ENCODE results near the gene C10orf71.

Gene C10orf71

DNA sequence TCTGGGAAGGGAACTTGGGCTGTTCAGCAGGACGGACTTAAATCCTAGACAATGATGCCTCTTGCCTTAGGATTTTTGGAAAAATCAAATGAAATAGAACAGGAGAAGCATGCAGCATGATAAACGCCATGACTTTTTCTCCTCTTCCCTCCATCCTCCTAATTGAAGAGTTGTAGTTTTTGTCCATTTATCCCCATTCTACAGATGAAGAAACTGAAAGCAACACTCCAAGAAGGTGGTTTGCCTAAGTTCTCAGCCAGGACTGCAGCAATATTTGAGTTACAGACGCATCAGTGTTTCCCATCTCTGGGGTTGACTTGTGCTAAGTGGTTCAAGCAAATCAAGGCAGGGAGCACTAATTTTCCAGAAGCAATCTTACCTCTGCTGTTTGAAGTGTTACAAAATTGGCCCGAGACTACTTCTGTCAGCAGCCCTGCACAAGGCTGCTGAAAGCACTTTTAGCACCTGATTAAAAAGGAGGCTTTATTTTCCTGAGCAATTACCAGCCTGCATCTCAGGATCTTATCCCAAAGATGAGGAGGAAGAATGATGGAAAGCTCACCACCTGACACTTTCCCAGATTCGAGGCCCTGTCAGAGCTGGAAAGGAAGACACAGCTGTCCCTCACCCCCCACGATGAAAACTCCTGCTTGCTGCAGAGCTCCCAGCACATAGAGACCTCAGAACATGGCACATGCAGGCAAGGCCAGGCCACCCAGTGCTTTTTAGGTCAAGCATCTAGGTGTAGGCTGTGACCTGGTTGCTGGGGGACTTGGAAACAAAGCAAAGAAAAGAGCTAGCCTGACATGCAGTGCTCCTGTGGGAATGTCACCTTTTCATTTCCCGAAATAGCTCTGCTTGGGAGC, 19.7 kb upstream of the C10orf71 start:
- Mint-ChIP-seq H3K4me1 (ENCODE audit: low read depth) (peaks cover 2% of the 10 kb centered on the region), H3K9me3 (no peaks in the 10 kb centered on the region), H3K36me3 (ENCODE audit: low read depth) (no peaks in the 10 kb centered on the region), H3K4me3 (no peak overlapping the region), H3K27me3 (ENCODE audit: low read depth) (peaks cover 2% of the 10 kb centered on the region), H3K27ac (no peak overlapping the region)
- no peak for DNase-seq (ENCODE audit: low spot score)

DNA sequence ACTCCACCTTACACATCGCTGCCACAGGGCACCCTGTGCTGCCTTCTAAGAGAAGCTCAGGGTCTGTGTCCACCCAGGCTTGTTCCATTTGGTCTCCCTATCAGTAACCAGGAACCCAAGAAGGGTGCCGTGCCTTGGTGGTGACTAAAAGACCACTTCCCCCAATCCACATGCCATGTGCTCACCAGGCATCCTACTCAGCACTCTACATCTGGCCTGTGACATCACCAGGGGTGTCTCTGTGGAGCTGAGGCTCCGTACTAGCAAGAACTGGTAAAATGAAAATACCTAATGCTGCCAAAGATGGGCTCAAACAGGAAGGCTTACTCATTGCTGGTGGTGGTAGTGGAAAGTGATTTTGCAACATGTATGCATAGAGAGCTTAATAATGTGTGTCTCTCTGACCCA, 19.0 kb upstream of the C10orf71 start:
- Mint-ChIP-seq H3K4me1 (ENCODE audit: low read depth) (peaks cover 2% of the 10 kb centered on the region), H3K9me3 (no peaks in the 10 kb centered on the region), H3K27ac (no peak overlapping the region), H3K36me3 (ENCODE audit: low read depth) (no peaks in the 10 kb centered on the region), H3K4me3 (no peak overlapping the region), H3K27me3 (ENCODE audit: low read depth) (peaks cover 3% of the 10 kb centered on the region)
- DNase-seq (ENCODE audit: low spot score) = no peak

DNA sequence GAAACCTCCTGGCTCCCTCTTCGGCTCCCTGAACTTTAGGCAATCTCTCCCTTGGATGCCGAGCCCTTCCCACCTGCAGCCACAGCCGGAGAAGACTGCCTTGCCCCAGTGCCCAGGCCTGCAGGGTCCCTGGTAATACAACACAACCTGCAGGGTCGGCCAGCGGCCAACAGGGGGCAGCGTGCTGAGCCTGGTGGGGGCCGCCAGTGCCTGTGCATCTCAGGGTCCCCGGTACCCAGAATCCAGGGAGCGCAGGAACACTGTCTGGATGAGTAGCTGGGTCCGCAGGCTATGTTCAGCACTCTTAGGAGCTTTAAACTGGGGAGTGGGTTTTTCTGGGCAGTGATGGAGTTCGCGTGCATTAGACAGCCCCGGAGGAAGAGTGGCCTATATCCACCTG, 17.5 kb upstream of the C10orf71 start:
- Mint-ChIP-seq H3K4me3 (no peak overlapping the region), H3K27ac (no peak overlapping the region), H3K27me3 (ENCODE audit: low read depth) (peaks cover 8% of the 10 kb centered on the region), H3K4me1 (ENCODE audit: low read depth) (peaks cover 2% of the 10 kb centered on the region), H3K36me3 (ENCODE audit: low read depth) (no peaks in the 10 kb centered on the region), H3K9me3 (no peaks in the 10 kb centered on the region)
- no peak for DNase-seq (ENCODE audit: low spot score)

DNA sequence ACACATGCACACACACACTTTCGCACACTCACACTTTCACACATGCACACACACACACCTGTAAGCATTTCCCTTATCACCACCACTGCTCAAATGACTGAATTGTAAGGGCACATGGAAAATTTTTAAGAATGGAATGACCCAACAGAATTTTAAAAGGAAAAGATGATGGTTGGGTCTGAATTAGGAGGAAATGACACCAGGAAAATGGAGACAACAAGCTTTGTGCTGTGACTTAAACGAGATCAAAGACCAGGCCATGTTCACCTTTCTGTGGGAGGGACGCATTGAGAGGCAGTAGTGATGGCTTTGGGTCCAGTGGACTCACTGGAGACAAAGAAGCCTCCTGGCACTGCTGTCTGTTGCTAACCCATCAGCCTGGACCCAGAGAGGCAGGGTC, 16.7 kb upstream of the C10orf71 start:
- no peaks in the 10 kb centered on the region for H3K36me3 Mint-ChIP-seq (ENCODE audit: low read depth)
- no peak overlapping the region for H3K4me3 Mint-ChIP-seq
- H3K27me3 Mint-ChIP-seq (ENCODE audit: low read depth) = peaks cover 8% of the 10 kb centered on the region
- peaks cover 2% of the 10 kb centered on the region for H3K4me1 Mint-ChIP-seq (ENCODE audit: low read depth)
- H3K9me3 Mint-ChIP-seq = no peaks in the 10 kb centered on the region
- no peak for DNase-seq (ENCODE audit: low spot score)
- no peak overlapping the region for H3K27ac Mint-ChIP-seq

DNA sequence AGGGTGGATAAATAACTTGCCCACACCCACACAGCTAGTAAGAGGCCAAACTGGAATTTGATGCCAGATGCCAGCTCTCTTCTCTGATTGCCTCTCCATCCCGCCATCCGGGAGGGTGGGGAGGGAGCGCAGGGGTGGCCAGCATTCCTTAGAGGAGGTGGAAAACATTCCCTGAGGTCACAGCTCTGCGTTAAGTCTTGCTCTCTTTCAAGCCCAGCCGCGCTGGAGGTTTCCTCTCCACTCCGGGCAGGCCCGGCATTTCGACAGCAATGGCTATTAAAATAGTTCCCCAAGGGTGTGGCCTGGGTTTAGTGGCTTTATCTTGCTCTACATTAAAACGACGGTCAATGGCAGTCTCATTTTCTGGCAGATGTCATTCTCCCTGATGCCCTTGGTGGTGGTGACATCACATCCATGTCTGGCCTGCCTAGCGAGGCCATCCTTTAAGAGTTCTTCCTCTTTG, 16.1 kb upstream of the C10orf71 start:
- no peak overlapping the region for H3K27ac Mint-ChIP-seq
- H3K27me3 Mint-ChIP-seq (ENCODE audit: low read depth) = peaks cover 8% of the 10 kb centered on the region
- H3K36me3 Mint-ChIP-seq (ENCODE audit: low read depth) = no peaks in the 10 kb centered on the region
- peaks cover 2% of the 10 kb centered on the region for H3K4me1 Mint-ChIP-seq (ENCODE audit: low read depth)
- no peaks in the 10 kb centered on the region for H3K9me3 Mint-ChIP-seq
- H3K4me3 Mint-ChIP-seq = no peak overlapping the region
- no peak for DNase-seq (ENCODE audit: low spot score)

DNA sequence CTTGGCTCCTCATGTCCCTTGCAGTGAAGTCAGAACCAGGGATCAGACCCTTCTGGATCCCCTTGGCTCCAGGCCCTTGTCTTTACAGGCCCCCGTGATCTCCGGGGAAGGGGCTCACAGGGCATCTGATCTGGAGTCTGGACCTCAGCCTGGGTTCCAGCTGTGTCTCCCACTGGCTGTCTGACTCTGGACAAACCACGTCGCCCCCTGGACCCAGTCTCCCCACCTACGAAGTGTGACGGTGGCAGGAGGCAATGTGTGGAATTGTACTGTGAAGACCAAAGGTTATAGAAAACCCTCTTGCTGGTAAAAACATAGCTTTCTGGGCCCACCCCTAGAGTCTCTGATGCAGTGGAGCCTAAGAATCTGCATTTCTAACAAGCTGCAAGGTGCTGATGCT, 15.5 kb upstream of the C10orf71 start:
- Mint-ChIP-seq H3K27ac (no peak overlapping the region), H3K27me3 (ENCODE audit: low read depth) (peaks cover 8% of the 10 kb centered on the region), H3K9me3 (no peaks in the 10 kb centered on the region), H3K4me1 (ENCODE audit: low read depth) (peaks cover 2% of the 10 kb centered on the region), H3K36me3 (ENCODE audit: low read depth) (no peaks in the 10 kb centered on the region), H3K4me3 (no peak overlapping the region)
- no peak for DNase-seq (ENCODE audit: low spot score)

DNA sequence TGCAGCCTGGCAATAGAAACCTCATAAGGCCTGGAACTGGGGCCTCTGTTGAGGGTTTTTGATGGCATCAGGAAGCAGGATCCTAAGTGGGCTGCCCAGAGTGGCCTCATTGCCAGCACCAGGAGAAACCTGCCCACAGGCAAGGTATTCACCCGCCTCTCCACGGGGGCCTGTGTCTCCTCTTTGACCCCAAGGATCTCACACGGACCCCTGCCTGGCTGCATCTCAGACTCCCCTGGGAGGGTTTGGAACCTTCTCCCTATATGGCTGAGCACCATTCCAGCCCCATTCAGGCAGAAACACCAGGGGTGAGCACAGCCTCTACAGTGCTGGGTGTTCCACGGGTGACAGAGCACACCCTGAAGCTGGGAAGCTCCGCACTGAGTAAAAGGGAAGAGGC, 14.6 kb upstream of the C10orf71 start:
- Mint-ChIP-seq H3K4me3 (no peak overlapping the region), H3K9me3 (no peaks in the 10 kb centered on the region), H3K36me3 (ENCODE audit: low read depth) (no peaks in the 10 kb centered on the region), H3K4me1 (ENCODE audit: low read depth) (peaks cover 2% of the 10 kb centered on the region), H3K27me3 (ENCODE audit: low read depth) (peaks cover 6% of the 10 kb centered on the region), H3K27ac (no peak overlapping the region)
- no peak for DNase-seq (ENCODE audit: low spot score)

DNA sequence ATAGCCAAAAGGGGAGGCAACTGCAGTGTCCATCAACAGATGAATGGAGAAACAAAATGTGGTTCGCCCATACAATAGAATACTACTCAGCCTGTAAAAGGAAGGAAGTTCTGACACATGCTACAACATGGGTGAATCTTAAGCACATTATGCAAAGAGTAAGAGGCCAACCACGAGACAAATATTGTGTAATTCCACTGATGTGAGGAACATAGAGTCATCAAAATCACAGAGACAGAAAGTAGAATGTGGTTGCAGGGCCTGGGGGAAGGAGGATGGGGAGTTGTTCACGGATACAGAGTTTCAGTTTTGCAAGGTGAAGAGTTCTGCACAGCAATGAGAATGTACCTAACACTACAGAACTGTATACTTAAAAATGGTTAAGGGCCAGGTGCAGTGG, 13.7 kb upstream of the C10orf71 start:
- no peak for DNase-seq (ENCODE audit: low spot score)
- no peak overlapping the region for H3K4me3 Mint-ChIP-seq
- H3K9me3 Mint-ChIP-seq = no peaks in the 10 kb centered on the region
- no peaks in the 10 kb centered on the region for H3K36me3 Mint-ChIP-seq (ENCODE audit: low read depth)
- H3K27me3 Mint-ChIP-seq (ENCODE audit: low read depth) = peaks cover 11% of the 10 kb centered on the region
- no peak overlapping the region for H3K27ac Mint-ChIP-seq
- H3K4me1 Mint-ChIP-seq (ENCODE audit: low read depth) = no peaks in the 10 kb centered on the region

DNA sequence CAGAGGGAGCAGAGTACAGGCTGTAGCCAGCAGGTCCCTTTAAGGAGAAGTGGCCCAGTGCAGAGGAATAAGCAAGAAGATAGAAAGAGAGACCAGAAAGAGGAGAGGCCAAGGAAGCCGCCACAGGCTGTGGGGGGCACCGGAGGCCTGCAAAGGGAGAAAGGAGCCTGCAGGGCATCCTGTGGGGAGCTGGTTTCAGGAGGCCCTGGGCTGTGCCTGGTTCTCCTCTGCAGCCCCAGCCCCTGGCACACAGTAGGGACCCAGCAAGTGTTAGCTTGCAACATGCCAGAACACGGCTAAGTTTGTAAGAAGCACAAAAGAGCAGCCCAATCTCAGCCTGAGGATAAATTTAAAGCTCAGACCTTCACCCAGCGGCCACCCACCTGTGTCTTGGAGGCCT, 12.3 kb upstream of the C10orf71 start:
- H3K27ac Mint-ChIP-seq = no peak overlapping the region
- H3K27me3 Mint-ChIP-seq (ENCODE audit: low read depth) = peaks cover 18% of the 10 kb centered on the region
- no peaks in the 10 kb centered on the region for H3K9me3 Mint-ChIP-seq
- no peaks in the 10 kb centered on the region for H3K36me3 Mint-ChIP-seq (ENCODE audit: low read depth)
- no peak for DNase-seq (ENCODE audit: low spot score)
- H3K4me3 Mint-ChIP-seq = no peak overlapping the region
- no peaks in the 10 kb centered on the region for H3K4me1 Mint-ChIP-seq (ENCODE audit: low read depth)

DNA sequence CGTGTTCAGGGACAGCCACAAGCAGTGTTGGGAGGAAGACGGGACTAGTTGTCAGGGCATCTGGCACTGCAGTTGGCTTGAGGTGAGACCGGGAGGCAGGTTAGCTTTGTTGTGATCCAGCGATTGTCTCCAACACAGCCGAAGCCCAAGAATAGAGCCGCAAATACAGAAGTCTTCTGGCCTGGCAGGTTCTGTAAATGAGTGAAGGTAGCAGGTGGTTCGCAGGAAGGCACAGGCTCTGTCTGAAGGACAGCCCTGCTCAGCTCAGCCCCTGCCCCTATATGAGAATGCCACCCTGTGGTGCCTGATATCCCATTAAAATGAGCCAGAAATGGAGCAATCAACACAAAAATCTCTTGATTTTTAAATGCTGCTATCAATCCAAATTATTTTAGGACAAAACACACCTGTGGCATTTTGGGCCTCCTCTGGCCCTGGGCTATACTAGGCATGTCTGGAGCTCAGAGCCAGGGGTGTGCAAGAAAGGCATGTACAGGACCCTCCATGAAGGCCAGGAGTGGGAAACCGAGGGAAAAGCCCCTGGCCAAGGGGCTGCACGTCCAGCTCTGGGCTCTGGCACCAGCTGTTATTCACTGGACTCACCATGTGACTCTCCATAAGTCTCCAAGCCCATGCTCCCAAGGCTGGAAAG, 11.2 kb upstream of the C10orf71 start:
- no peak for DNase-seq (ENCODE audit: low spot score)
- Mint-ChIP-seq H3K9me3 (no peaks in the 10 kb centered on the region), H3K27me3 (ENCODE audit: low read depth) (peaks cover 26% of the 10 kb centered on the region), H3K27ac (no peak overlapping the region), H3K36me3 (ENCODE audit: low read depth) (no peaks in the 10 kb centered on the region), H3K4me3 (no peak overlapping the region), H3K4me1 (ENCODE audit: low read depth) (no peaks in the 10 kb centered on the region)

DNA sequence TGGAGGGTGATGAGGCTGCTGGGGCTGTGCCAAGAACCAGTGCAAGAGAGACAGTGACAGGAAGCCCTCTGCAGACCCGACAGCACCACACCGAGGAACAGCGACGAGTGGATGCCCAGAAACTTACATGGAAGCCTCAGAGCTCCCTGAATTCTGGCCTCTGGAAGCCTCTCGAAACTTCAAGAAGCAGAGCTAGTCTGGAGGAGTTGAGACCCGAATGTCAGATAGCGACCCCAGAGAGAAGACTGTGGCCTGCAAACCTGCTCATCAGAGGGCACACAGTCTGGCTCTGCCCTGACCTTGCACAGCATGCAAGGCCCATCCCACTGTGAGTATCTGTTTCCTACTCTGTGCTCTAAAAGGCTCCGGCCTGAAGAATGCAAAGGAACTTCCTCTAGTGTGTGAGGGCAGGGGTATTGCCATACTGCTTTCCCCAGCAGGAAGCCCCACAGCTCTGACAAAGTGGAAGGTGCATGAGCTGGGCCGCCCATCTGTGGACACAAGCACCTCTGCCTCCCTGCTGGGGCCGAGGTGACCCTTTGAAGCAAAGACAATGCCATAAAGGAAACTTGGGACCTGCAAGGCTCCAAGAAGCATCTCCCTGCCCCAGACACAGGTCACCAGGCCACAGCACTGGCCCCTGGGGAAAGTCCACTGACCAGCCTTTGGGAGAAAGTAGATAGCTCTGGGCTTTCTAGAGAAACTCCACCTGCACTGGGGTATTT, 10.5 kb upstream of the C10orf71 start:
- H3K4me1 Mint-ChIP-seq (ENCODE audit: low read depth) = no peaks in the 10 kb centered on the region
- H3K27ac Mint-ChIP-seq = no peak overlapping the region
- peaks cover 29% of the 10 kb centered on the region for H3K27me3 Mint-ChIP-seq (ENCODE audit: low read depth)
- no peak for DNase-seq (ENCODE audit: low spot score)
- H3K9me3 Mint-ChIP-seq = no peaks in the 10 kb centered on the region
- H3K36me3 Mint-ChIP-seq (ENCODE audit: low read depth) = no peaks in the 10 kb centered on the region
- no peak overlapping the region for H3K4me3 Mint-ChIP-seq

DNA sequence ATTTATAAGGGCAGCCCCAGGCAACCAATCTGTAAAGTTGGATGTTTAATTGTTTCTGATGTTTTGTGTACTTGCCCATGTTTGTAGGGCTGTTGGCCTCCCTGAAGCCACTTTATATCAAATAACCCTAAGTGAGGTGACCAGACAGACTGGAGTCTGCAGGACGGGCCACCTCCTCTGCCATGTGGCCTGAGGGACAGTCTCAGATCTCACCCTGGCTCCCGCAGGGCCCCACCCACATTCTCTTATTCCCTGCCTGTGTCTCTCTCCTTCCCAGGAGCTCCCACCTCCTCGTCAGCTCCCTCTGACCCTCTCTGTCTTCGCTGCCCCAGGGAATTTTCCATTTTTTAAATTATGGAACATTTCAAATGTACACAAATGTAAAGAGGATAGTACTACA, 9.5 kb upstream of the C10orf71 start:
- no peak overlapping the region for H3K4me3 Mint-ChIP-seq
- no peaks in the 10 kb centered on the region for H3K36me3 Mint-ChIP-seq (ENCODE audit: low read depth)
- no peaks in the 10 kb centered on the region for H3K9me3 Mint-ChIP-seq
- DNase-seq (ENCODE audit: low spot score) = no peak
- H3K4me1 Mint-ChIP-seq (ENCODE audit: low read depth) = no peaks in the 10 kb centered on the region
- H3K27me3 Mint-ChIP-seq (ENCODE audit: low read depth) = peaks cover 31% of the 10 kb centered on the region
- H3K27ac Mint-ChIP-seq = no peak overlapping the region

DNA sequence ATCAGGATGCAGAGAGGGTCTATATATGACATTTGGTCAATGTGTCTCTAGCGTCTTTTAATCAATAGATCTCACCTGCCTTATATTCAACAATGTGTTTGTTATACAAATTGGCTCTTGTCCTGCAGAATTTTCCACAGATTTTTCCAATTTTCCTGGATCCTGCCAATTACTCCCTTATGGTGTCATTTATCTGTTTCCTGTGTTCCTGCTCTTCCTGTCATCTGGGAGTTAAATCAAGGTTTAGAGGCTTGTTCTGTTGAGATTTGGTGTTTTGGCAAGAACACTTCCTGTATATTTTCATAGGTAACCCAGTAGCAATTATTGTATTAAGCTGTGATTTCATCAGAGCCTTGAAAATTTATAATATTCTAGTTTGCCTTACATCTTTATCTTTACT, 8.8 kb upstream of the C10orf71 start:
- Mint-ChIP-seq H3K27me3 (ENCODE audit: low read depth) (peaks cover 28% of the 10 kb centered on the region), H3K9me3 (no peaks in the 10 kb centered on the region), H3K4me3 (no peak overlapping the region), H3K4me1 (ENCODE audit: low read depth) (no peaks in the 10 kb centered on the region), H3K27ac (no peak overlapping the region), H3K36me3 (ENCODE audit: low read depth) (no peaks in the 10 kb centered on the region)
- no peak for DNase-seq (ENCODE audit: low spot score)

DNA sequence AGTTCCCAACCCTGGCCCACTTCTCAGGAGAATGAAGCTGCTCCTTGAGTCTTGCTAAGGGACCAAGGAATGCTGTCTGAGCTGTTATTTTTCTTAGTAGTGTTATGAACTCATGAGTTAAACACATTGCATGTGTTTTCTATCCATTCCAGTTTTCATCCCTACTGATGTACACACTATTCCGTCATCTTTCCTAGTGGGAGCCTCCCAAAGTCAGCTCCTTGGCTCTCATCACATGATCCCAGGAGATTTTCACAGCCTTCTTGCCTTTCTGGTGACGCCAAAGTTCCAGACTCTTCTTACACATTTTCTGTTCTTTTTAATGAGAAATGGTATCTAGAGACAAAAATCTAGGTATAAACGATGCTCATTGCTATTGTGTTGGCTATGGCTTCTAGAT, 8.4 kb upstream of the C10orf71 start:
- H3K9me3 Mint-ChIP-seq = no peaks in the 10 kb centered on the region
- DNase-seq (ENCODE audit: low spot score) = no peak
- H3K27me3 Mint-ChIP-seq (ENCODE audit: low read depth) = peaks cover 25% of the 10 kb centered on the region
- no peak overlapping the region for H3K27ac Mint-ChIP-seq
- H3K4me1 Mint-ChIP-seq (ENCODE audit: low read depth) = no peaks in the 10 kb centered on the region
- H3K4me3 Mint-ChIP-seq = no peak overlapping the region
- H3K36me3 Mint-ChIP-seq (ENCODE audit: low read depth) = no peaks in the 10 kb centered on the region
